Activated CD4-positive, alpha-beta T cell treated with anti-CD3 and anti-CD28 coated beads, Interleukin-2, amount 50 U/mL, for 16 hours (primary cell): ENCODE measurements around the gene CENPT.
A peak's percentile ranks its signal among the peaks of the same experiment; 100 is the strongest.

Experiments used
- DNase-seq: peaks from one replicate; pipeline ENCODE4 v3.0.0-alpha.2; 2020

Gene CENPT

GRCh38 chr16:67847064-67847861 is at the start of gene CENPT:
TSS of gene CENPT (minus strand) at chr16:67847693. CDS start at chr16:67833859, 13,834 bp downstream.
- DNase-seq: no peak

GRCh38 chr16:67897231-67897630 is 49.7 kb upstream of the CENPT start:
- no peak for DNase-seq

DNA sequence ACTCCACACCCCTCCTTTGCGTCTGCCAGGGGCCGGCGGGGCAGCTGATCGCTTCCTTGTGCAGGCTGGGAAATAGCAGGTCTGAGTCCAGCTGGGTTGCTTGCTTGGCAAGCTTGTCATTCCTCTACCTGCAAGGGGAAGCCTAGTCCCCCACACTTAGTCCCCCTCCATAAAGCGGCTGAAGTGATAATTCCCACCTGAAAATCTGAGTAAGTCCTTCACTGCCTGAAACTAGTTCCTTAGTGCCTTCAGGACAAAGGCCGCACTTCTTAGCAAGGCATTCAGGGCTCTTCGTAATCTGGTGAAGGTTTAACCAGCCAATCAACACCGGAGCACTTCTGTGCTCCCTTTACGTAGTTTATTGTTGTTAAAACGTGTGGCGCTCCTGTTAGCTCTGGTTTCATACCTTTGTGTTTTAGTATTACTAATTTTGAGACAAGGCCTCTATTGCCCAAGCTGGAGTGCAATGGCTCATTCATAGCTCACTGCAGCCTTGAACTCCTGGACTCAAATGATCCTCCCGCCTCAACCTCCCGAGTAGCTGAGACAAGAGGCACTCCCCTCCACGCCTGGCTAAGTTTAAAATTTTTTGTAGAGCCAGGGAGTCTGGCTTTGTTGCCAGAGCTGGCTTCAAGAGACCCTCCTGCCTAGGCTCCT is 46.4 kb upstream of the CENPT start:
- DNase-seq: peak; percentile 14

DNA sequence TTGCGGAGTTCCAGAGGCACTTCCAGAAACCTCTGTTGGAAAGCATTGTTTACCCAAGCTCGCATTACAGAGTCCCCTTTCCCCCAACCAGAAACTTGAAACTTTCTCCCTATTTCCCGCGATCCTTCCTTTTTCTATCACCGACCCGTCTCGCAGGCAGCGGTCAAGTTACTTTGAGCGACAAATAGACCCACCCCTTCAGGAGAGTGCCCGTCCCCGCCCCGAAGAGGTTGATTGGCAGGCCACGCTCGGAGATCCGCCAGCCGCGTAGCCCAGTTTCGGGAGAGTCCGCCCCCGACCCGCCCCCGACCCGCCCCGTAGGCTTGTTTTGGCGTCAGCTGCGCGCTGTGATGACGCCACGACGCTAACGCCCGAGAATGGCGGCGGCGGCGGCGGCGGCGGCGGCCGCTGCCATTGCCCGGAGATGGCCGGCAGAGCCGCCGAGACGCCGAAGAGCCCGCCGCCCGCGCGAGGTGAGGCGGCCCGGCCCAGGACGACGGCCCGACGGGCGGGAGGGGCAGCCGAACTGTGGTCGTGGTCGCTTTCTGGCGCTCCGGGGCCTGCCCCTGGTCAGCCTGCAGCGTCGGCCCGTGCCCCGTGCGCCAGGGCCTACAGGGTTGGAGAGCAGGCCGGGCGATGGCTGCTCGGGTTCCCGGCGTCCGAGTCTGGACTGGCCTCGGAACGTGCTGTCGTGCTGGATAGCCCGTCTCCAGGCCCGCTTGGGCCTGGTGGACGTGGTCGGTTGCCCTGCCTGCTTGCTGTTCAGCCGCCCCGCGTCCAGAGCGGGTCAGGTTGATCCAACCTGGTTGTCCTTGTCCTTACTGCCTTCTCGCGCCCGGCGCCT is 45.6 kb upstream of the CENPT start, which contains the start of gene PSKH1:
PSKH1 (plus strand) TSS at position 356 of the 844 bp plus-strand sequence. CDS start 15,496 bp downstream, outside the sequence.
- peak; percentile 98 for DNase-seq

GRCh38 chr16:67892375-67892774 is 44.9 kb upstream of the CENPT start:
- no peak for DNase-seq

DNA sequence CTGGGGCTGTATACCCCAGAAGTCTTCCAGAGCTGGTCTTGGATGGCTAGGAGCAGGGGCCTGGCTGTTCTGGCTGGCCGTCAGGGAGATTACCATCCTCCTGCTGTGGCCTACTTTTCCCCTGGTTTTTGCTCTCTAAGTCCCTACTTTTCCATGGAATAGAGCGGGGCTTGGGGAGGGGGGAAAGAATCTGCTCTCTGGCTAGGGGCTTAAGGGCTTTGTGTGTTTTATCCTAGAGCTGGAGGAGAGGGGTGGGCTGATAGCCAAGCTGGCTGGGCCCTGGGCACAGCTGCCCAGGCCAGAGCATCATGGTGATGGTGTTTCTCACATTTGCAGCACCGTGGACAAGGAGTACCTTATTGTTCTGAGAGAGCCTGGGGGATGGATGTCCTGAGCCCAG is 40.8 kb upstream of the CENPT start:
- no peak for DNase-seq

GRCh38 chr16:67886387-67886786 is 38.9 kb upstream of the CENPT start:
- DNase-seq: no peak

DNA sequence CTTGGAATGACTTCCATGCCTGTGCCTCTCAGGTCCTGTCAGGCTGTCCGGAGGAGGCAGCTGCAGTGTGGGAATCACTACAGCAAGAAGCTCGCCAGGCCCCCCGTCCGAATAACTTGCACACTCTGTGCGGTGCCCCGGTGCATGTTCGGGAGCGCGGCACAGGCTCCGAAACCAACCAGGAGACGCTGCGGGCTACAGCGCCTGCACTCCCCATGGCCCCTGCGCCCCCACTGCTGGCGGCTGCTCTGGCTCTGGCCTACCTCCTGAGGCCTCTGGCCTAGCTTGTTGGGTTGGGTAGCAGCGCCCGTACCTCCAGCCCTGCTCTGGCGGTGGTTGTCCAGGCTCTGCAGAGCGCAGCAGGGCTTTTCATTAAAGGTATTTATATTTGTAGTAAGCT is 38.5 kb upstream of the CENPT start:
- no peak for DNase-seq

GRCh38 chr16:67885545-67885944 is 38.1 kb upstream of the CENPT start:
- DNase-seq: no peak

- no peak for DNase-seq
Observed at GRCh38 chr16:67884684-67885083, 37.2 kb upstream of the CENPT start, which contains the start of gene NRN1L. TSS of gene NRN1L (plus strand) at chr16:67884885. CDS start at chr16:67884904, 19 bp downstream.

GRCh38 chr16:67883872-67884261 is 36.4 kb upstream of the CENPT start:
- DNase-seq: peak; percentile 64

DNA sequence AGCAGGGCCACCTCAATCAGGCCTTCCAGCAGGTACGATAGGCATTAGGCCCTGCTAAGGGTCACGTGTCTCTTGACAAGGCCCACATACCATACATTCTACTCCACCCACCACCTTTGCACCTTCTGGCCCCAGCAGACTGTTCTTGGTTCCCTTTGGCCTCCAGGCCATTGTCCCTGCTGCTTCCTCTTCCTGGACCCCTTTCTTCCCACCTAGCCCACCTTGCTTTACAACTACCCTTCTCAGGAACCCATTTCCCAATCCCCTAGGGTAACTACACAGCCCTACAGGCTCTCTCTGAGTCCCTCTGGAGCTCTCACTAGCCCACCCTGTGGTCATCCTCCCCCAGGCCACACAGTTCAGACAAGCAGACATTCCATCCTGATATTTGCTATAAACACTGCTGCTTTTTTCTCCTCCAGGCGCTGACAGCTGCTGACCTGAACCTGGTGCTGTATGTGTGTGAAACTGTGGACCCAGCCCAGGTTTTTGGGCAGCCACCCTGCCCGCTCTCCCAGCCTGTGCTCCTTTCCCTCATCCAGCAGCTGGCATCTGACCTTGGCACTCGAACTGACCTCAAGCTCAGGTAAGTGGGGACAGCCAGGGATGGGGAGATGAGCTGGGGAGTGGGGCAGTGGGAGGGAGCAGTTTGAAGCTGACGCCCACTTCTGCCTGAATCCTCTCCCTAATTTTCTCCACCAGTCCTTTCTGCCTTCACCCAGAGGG is 35.8 kb upstream of the CENPT start:
- DNase-seq: no peak

- DNase-seq: no peak
Observed at GRCh38 chr16:67882374-67883145, 35.1 kb upstream of the CENPT start.

GRCh38 chr16:67881621-67882161 is 34.2 kb upstream of the CENPT start:
- DNase-seq: no peak

DNA sequence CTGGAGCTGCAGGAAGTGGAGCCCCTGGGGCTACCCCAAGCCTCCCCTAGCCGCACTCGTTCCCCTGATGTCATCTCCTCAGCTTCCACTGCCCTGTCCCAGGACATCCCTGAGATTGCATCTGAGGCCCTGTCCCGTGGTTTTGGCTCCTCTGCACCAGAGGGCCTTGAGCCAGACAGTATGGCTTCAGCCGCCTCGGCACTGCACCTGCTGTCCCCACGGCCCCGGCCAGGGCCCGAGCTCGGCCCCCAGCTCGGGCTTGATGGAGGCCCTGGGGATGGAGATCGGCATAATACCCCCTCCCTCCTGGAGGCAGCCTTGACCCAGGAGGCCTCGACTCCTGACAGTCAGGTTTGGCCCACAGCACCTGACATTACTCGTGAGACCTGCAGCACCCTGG is 33.1 kb upstream of the CENPT start:
- DNase-seq: no peak

- no peak for DNase-seq
Observed at GRCh38 chr16:67879936-67880335, 32.4 kb upstream of the CENPT start.

GRCh38 chr16:67879462-67879861 is 32.0 kb upstream of the CENPT start:
- no peak for DNase-seq

DNA sequence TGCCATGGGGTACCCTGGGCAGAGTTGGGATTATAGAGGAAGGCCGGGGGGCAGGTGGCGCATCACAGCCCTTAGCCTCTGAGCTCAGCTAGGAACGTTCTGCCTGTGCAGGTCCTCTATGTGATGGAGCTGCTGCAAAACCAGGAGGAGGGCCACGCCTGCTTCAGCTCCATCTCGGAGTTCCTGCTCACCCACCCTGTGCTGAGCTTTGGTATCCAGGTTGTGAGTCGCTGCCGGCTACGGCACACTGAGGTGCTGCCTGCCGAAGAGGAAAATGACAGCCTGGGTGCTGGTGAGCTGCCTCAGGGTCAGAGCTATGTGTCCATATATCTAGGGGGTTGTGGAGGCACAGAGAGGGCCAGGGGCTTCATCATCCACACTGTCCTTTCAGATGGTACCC is 31.4 kb upstream of the CENPT start:
- no peak for DNase-seq

DNA sequence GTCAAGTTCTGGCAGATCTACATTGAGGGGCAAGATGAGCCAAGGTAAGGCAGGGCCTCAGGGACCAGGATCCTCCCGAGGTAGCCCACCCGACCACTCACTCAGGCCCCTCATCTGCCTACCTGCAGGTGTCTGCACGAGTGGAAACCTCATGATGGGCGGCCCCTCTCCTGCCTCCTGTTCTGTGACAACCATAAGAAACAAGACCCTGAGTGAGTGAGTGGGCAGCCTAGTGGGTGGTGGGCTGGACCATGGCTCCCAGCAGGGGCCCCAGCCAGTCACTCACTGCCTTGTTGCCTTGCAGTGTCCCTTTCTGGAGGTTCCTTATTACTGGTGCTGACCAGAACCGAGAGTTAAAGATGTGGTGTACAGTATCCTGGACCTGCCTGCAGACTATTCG is 30.7 kb upstream of the CENPT start:
- no peak for DNase-seq

- DNase-seq: no peak
Observed at GRCh38 chr16:67877064-67877463, 29.6 kb upstream of the CENPT start.

DNA sequence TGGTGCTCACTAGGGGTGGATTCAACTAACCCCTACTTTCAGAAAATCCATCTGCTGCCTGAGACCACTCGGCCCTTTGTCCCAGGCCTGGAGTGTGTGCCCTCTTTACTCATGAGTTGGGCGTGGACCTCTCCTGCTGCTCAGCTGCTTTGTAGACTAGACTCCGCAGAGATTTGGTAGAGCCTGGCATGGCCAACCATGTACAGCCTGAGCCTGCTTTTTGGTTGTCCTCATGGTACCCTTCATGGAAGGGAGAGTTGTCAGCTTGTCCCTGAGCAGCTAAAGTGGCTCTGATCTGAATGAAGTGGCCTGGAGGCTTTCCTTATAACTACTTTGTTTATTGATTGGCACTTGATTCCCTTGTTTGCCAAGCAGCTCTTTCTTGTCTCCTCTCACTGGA is 26.9 kb upstream of the CENPT start:
- no peak for DNase-seq
